Right lobe of liver (tissue), 4 donors: ENCODE measurements around the gene ANXA11.

Source experiments
- POLR2A ChIP-seq: fragments of 450-650 bp; IDR thresholded peaks from one replicate; pipeline ENCODE4 v1.6.1; 2017; ENCODE audit warnings: antibody characterized with exemption, mild to moderate bottlenecking
- TF ChIP-seq, protein P1 (sequence below), 4 donors: fragments of 200-600 bp in 3 of 4; fragments of 450-650 bp in 1 of 4; IDR thresholded peaks; one replicate each; pipeline versions ENCODE4 v1.5.1 to v1.8.0; 2016 to 2022; ENCODE audit warnings: antibody characterized with exemption in 4 of 4, mild to moderate bottlenecking in 2 of 4
- donor health status: DM: no; HTN: no; CAD: no.
- donor health status: DM: no; HTN: no; CAD: no.
- donor health status: DM: no; HTN: yes; CAD: no.

DNA sequence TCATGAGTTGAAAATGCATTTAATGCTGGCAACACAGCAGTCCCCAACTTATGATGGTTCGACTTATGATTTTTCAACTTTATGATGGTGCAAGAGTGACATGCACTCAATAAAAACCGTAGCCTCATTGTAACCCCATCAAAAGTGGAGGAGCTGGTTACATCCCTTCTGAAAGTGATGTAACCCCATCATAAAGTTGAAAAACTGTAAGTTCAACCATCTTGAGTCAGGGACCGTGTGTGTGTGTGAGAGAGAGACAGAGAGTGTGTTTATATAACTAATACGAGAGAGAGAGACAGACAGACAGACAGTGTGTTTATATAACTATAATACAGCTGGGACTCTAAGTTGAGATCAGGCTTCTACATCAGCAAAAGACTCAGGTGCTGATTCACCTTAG lies 21.0 kb downstream of the ANXA11 start:
- TF ChIP-seq, protein P1, sequence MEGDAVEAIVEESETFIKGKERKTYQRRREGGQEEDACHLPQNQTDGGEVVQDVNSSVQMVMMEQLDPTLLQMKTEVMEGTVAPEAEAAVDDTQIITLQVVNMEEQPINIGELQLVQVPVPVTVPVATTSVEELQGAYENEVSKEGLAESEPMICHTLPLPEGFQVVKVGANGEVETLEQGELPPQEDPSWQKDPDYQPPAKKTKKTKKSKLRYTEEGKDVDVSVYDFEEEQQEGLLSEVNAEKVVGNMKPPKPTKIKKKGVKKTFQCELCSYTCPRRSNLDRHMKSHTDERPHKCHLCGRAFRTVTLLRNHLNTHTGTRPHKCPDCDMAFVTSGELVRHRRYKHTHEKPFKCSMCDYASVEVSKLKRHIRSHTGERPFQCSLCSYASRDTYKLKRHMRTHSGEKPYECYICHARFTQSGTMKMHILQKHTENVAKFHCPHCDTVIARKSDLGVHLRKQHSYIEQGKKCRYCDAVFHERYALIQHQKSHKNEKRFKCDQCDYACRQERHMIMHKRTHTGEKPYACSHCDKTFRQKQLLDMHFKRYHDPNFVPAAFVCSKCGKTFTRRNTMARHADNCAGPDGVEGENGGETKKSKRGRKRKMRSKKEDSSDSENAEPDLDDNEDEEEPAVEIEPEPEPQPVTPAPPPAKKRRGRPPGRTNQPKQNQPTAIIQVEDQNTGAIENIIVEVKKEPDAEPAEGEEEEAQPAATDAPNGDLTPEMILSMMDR (IDR thresholded peaks at IDR 0.05), result no peak
- no peak for TF ChIP-seq POLR2A
